Measurements from ENCODE around the gene VPS13D.

The VPS13D gene

GRCh38 chr1:12229835-12230548 is at the start of gene VPS13D:
VPS13D (plus strand) TSS chr1:12230030; CDS start chr1:12234267, 4,237 bp downstream.
- peak; percentile 70 for DNase-seq (ENCODE audit: low read depth)

- no peak for DNase-seq (ENCODE audit: low read depth)
These were observed 49.5 kb upstream of the VPS13D start for GRCh38 chr1:12180315-12180714.

GRCh38 chr1:12180903-12181302 is 48.9 kb upstream of the VPS13D start:
- no peak for DNase-seq (ENCODE audit: low read depth)

- DNase-seq (ENCODE audit: low read depth), result no peak
These were observed 48.3 kb upstream of the VPS13D start for GRCh38 chr1:12181568-12181967.

GRCh38 chr1:12182410-12182984 is 47.3 kb upstream of the VPS13D start:
- no peak for DNase-seq (ENCODE audit: low read depth)

GRCh38 chr1:12183095-12183794 is 46.6 kb upstream of the VPS13D start:
- no peak for DNase-seq (ENCODE audit: low read depth)

GRCh38 chr1:12184008-12184681 is 45.7 kb upstream of the VPS13D start:
- DNase-seq (ENCODE audit: low read depth), result peak; percentile 77

- no peak for DNase-seq (ENCODE audit: low read depth)
These were observed 44.6 kb upstream of the VPS13D start for GRCh38 chr1:12185036-12185917.

- DNase-seq (ENCODE audit: low read depth), result no peak
These were observed 43.7 kb upstream of the VPS13D start for GRCh38 chr1:12185918-12186678.

GRCh38 chr1:12186679-12186985 is 43.2 kb upstream of the VPS13D start:
- no peak for DNase-seq (ENCODE audit: low read depth)

- no peak for DNase-seq (ENCODE audit: low read depth)
These were observed 41.7 kb upstream of the VPS13D start for GRCh38 chr1:12188115-12188514.

- DNase-seq (ENCODE audit: low read depth), result no peak
These were observed 41.0 kb upstream of the VPS13D start for GRCh38 chr1:12188657-12189327.

- DNase-seq (ENCODE audit: low read depth), result no peak
These were observed 40.5 kb upstream of the VPS13D start for GRCh38 chr1:12189328-12189682.

GRCh38 chr1:12191242-12192032 is 38.4 kb upstream of the VPS13D start:
- no peak for DNase-seq (ENCODE audit: low read depth)

- DNase-seq (ENCODE audit: low read depth), result no peak
These were observed 35.1 kb upstream of the VPS13D start for GRCh38 chr1:12194666-12195216.

- DNase-seq (ENCODE audit: low read depth), result no peak
These were observed 34.4 kb upstream of the VPS13D start for GRCh38 chr1:12195416-12195815.

- DNase-seq (ENCODE audit: low read depth), result no peak
These were observed 33.0 kb upstream of the VPS13D start for GRCh38 chr1:12196641-12197482.

GRCh38 chr1:12197483-12197880 is 32.3 kb upstream of the VPS13D start:
- DNase-seq (ENCODE audit: low read depth), result no peak

- DNase-seq (ENCODE audit: low read depth), result no peak
These were observed 29.6 kb upstream of the VPS13D start for GRCh38 chr1:12200208-12200607.

All from iris pigment epithelial cell (primary cell).